HepG2 (cell line): ENCODE measurements around the gene ERP44. TPM values are rescaled to one million over a fixed set of nuclear protein-coding genes. Genes with fewer than 3 reads are reported as not detected.
"Not testable (repeated sequence)": the region's sequence is repeated elsewhere in the genome, so short reads cannot be mapped to it uniquely, and the experiment has no call there.

Source experiments
- ATAC-seq: fragments of 200-7000 bp; cut with Tn5 transposase; 3 replicates; pipeline ENCODE4 v1.9.1; 2020; ENCODE audit warnings: mild to moderate bottlenecking, moderate library complexity
- BruUV-seq: library from RNA; stranded (reverse); fragments of 400-500 nt; replicated peaks from 2 replicates; lab custom pipeline; 2021; lab: Mats Ljungman, UMichigan
- CTCF ChIA-PET: fragments of 300-600 bp; formaldehyde crosslinking; extraction: SDS; loops from one replicate; lab custom pipeline; 2021; ENCODE audit warnings: low total read pairs, inconsistent platforms, low intra/inter-chr PET ratio; lab: Yijun Ruan, JAX
- POLR2A ChIA-PET: fragments of 350-600 bp; sonication (Branson Sonifier 250); formaldehyde crosslinking; loops from one replicate; lab custom pipeline; 2020; ENCODE audit warnings: antibody characterized with exemption, inconsistent platforms; lab: Yijun Ruan, JAX
- DNase-seq: peaks from one replicate; pipeline ENCODE4 v3.0.0-alpha.2; 2015; ENCODE audit warnings: low spot score
- FAIRE-seq: peaks from 3 replicates; lab custom pipeline; 2011; peaks lifted over from hg19 to GRCh38; lab: Jason Lieb, UNC
- H2AFZ ChIP-seq: one replicate; pipeline ENCODE4 v1.6.1; 2011; ENCODE audit warnings: low read length, inconsistent platforms
- H3K27ac ChIP-seq: fragments of 300-600 bp; 3 replicates; pipeline ENCODE4 v1.8.0; 2011; ENCODE audit warnings: mixed run types, mild to moderate bottlenecking, mixed read lengths, low read length, inconsistent platforms; ENCODE audit not compliant: insufficient read depth; ENCODE audit errors: extremely low read length
- H3K27me3 ChIP-seq, 2 experiments: fragments of 200-600 bp in 1 of 2; 2 replicates in 1 of 2; 3 replicates in 1 of 2; pipeline versions ENCODE4 v1.6.0 to v1.8.0; 2011; ENCODE audit warnings: low read length in 2 of 2, mild to moderate bottlenecking in 2 of 2, moderate library complexity in 2 of 2, inconsistent platforms in 1 of 2; ENCODE audit not compliant: insufficient read depth in 2 of 2, control insufficient read depth in 1 of 2
- H3K36me3 ChIP-seq, 2 experiments: fragments of 200-600 bp in 1 of 2; replicated peaks in 1 of 2; 2 replicates in 1 of 2; 3 replicates in 1 of 2; pipeline versions ENCODE4 v1.5.1 to v1.8.0; 2011; ENCODE audit warnings: low read length in 2 of 2, inconsistent platforms in 1 of 2; ENCODE audit not compliant: insufficient read depth in 2 of 2, control insufficient read depth in 1 of 2
- H3K4me1 ChIP-seq: 2 replicates; pipeline ENCODE4 v1.5.1; 2012; ENCODE audit warnings: low read length, inconsistent platforms; ENCODE audit not compliant: insufficient read depth
- H3K4me2 ChIP-seq: 2 replicates; pipeline ENCODE4 v1.6.0; 2011; ENCODE audit warnings: low read depth, low read length, inconsistent platforms
- H3K4me3 ChIP-seq, 3 experiments: fragments of 200-600 bp in 1 of 3; sonication (generic), shearing (Covaris generic) in 1 of 3; replicated peaks in 1 of 3; 2 replicates each; pipeline ENCODE4 v1.5.1; 2011 to 2016; ENCODE audit warnings: low read length in 3 of 3, inconsistent platforms in 2 of 3, low read depth in 2 of 3, mild to moderate bottlenecking in 2 of 3, control low read depth in 1 of 3, mixed read lengths in 1 of 3; ENCODE audit not compliant: insufficient read depth in 1 of 3
- H3K79me2 ChIP-seq: one replicate; pipeline ENCODE4 v1.6.1; 2011; ENCODE audit warnings: low read length, inconsistent platforms; ENCODE audit not compliant: insufficient read depth
- H3K9ac ChIP-seq: 2 replicates; pipeline ENCODE4 v1.6.0; 2011; ENCODE audit warnings: mild to moderate bottlenecking, low read depth, low read length, inconsistent platforms; ENCODE audit not compliant: insufficient read depth
- H3K9me3 ChIP-seq: 2 replicates; pipeline ENCODE4 v1.5.1; 2012; ENCODE audit warnings: mild to moderate bottlenecking, low read length
- H4K20me1 ChIP-seq: 2 replicates; pipeline ENCODE4 v1.6.0; 2011; ENCODE audit warnings: inconsistent platforms, mild to moderate bottlenecking, low read length, moderate library complexity; ENCODE audit not compliant: insufficient read depth
- GABPA ChIP-seq, 2 experiments: IDR thresholded peaks; 2 replicates each; pipeline ENCODE4 v1.6.1; 2011 to 2016; ENCODE audit warnings: low read depth in 2 of 2, low read length in 1 of 2, missing biosample characterization in 1 of 2, missing genetic modification characterization in 1 of 2
- PAXIP1 ChIP-seq: sonication (generic); formaldehyde crosslinking; conservative IDR thresholded peaks from 2 replicates; pipeline ENCODE4 v1.4.0; 2020; ENCODE audit warnings: mild to moderate bottlenecking, missing genetic modification reagents, moderate library complexity
- ZFP36 ChIP-seq: fragments of 150-350 bp; IDR thresholded peaks from 2 replicates; pipeline ENCODE4 v1.6.1; 2018; ENCODE audit warnings: borderline replicate concordance, low read length, low read depth; ENCODE audit not compliant: partially characterized antibody
- ZNF841 ChIP-seq: sonication (generic); formaldehyde crosslinking; IDR thresholded peaks from 2 replicates; pipeline ENCODE4 v1.8.1; 2023; ENCODE audit warnings: missing genetic modification reagents, borderline replicate concordance
- WGBS: methylation state at CpG from one replicate; pipeline ENCODE4 v1.1.6; 2017; ENCODE audit warnings: low lambda C conversion rate; 5-methylcytosine and 5-hydroxymethylcytosine counted together
- in situ Hi-C: cut with HindIII; loops from 2 replicates; pipeline ENCODE4 v1.10.0; 2017; ENCODE audit warnings: low pct_unique_long_range_greater_than_20kb; ENCODE audit not compliant: extremely low pct_ligation_motif_present
- intact Hi-C: fragments of 100-400 bp; cut with micrococcal nuclease; formaldehyde crosslinking; loops from one replicate; pipeline ENCODE4 v1.10.0; 2022; ENCODE audit not compliant: unreplicated experiment
- polyA plus RNA-seq, 8 experiments: library from polyadenylated mRNA; depleted of rRNA in 3 of 8; stranded (reverse) in 7 of 8; unstranded in 1 of 8; fragments of >200 nt; fragmentation: Illumina TruSeq in 4 of 8; extraction: Trizol in 4 of 8; gene quantifications; 2 replicates each; pipeline versions ENCODE4 v1.2.1 to v1.2.3, GENCODE V29; 2011 to 2016; ENCODE audit warnings: low read depth in 4 of 8, missing spikeins in 1 of 8, mixed read lengths in 1 of 8; ENCODE audit not compliant: insufficient read depth in 1 of 8
- total RNA-seq, 5 experiments: library from RNA; depleted of rRNA; stranded (reverse); fragments of >200 nt; fragmentation: Illumina TruSeq; extraction: Trizol; gene quantifications; 2 replicates each; pipeline ENCODE4 v1.2.3, GENCODE V29; 2016; ENCODE audit warnings: low read depth in 1 of 5

The ERP44 gene
- total and polyA plus RNA-seq, 2 of the 13 experiments (the other 11 are each of a cell fraction or from before 2014, with no cell fraction given): 8.9 to 13.8 TPM

- TF ChIP-seq GABPA (IDR thresholded peaks at IDR 0.05; ENCODE audit: low read depth, low read length) (no peak), GABPA (CRISPR knock-in tag; IDR thresholded peaks at IDR 0.05; ENCODE audit: low read depth) (no peak)
Measured at GRCh38 chr9:100083448-100084127, 15.2 kb downstream of the ERP44 start (continued).

GRCh38 chr9:100082782-100083181, 16.0 kb downstream of the ERP44 start:
- intact Hi-C loops: no loop called here
- POLR2A ChIA-PET: no interaction called here

DNA sequence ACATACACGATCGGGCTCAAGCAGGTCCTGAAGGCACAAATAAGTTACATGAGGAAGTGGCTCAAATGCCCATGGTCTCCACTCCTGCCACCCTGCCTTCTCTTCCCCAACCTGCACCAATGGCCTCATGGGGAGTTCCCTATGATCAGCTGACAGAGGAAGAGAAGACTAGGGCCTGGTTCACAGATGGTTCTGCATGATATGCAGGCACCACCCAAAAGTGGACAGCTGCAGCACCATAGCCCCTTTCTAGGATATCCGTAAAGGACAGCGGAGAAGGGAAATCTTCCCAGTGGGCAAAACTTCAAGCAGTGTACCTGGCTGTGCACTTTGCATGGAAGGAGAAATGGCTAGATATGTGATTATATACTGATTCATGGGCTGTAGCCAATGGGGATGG, 22.5 kb downstream of the ERP44 start:
- 100% methylated on average over 4 of the region's 4 CpGs for WGBS
- in situ Hi-C loops, FAIRE-seq, CTCF ChIA-PET, H3K9me3 ChIP-seq, H3K4me2 ChIP-seq, BruUV-seq, ATAC-seq, H4K20me1 ChIP-seq, H3K36me3 ChIP-seq, H3K27ac ChIP-seq, intact Hi-C loops, H3K9ac ChIP-seq, H3K27me3 ChIP-seq, POLR2A ChIA-PET, DNase-seq, H3K4me1 ChIP-seq, H3K4me3 ChIP-seq, H2AFZ ChIP-seq: not testable (repeated sequence)
- H3K79me2 ChIP-seq: peaks cover 31% of the 10 kb centered on the region

More at GRCh38 chr9:100082782-100083181, 16.0 kb downstream of the ERP44 start:
- CTCF ChIA-PET: no interaction called here
- no peak for DNase-seq
- Histone ChIP-seq H3K4me3 (no peak overlapping the region), H3K79me2 (peaks cover 72% of the 10 kb centered on the region), H3K9ac (no peak overlapping the region), H3K9me3 (no peaks in the 10 kb centered on the region), H3K27ac (no peak overlapping the region), H3K4me1 (no peaks in the 10 kb centered on the region; the same call in 1 of the 2 replicates), H3K4me2 (no peak overlapping the region), H4K20me1 (peaks cover 3% of the 10 kb centered on the region; the same call in 1 of the 2 replicates), H2AFZ (no peak overlapping the region), H3K36me3 (no peaks in the 10 kb centered on the region), H3K27me3 (no peaks in the 10 kb centered on the region)
- no peak for ATAC-seq
- no peak for FAIRE-seq
- TF ChIP-seq ZFP36 (no peak), ZNF841 (CRISPR knock-in tag) (no peak), PAXIP1 (no peak)
- in situ Hi-C loops: no loop called here
- BruUV-seq: no TSS peak
